Endothelial cell of umbilical vein (primary cell): ENCODE data around the gene EHMT1. TPM values are rescaled to one million over a fixed set of nuclear protein-coding genes. Genes with fewer than 3 reads are reported as not detected.

ENCODE experiments used
- BruUV-seq: library from RNA; stranded (reverse); fragments of 400-500 nt; replicated peaks from 2 replicates; lab custom pipeline; 2021; lab: Mats Ljungman, UMichigan
- CTCF ChIA-PET: fragments of 300-600, 350-600 bp; sonication (Branson Sonifier 250); formaldehyde crosslinking; loops from one replicate; lab custom pipeline; 2021; ENCODE audit warnings: antibody characterized with exemption, inconsistent platforms; lab: Charles Lee
- POLR2A ChIA-PET: fragments of 300-600, 350-600 bp; sonication (Branson Sonifier 250); formaldehyde crosslinking; loops from one replicate; lab custom pipeline; 2021; ENCODE audit warnings: antibody characterized with exemption, inconsistent platforms; lab: Charles Lee
- DNase-seq: peaks from one replicate; pipeline ENCODE4 v3.0.0-alpha.2; 2011; ENCODE audit warnings: low read depth, low spot score
- FAIRE-seq: peaks from 2 replicates; lab custom pipeline; 2011; peaks lifted over from hg19 to GRCh38; lab: Jason Lieb, UNC
- H2AFZ ChIP-seq: 2 replicates; pipeline ENCODE4 v1.6.0; 2012; ENCODE audit warnings: low read depth, low read length, control low read depth, inconsistent platforms
- H3K27ac ChIP-seq: 2 replicates; pipeline ENCODE4 v1.5.1; 2011; ENCODE audit warnings: low read depth, mild to moderate bottlenecking, control low read depth, low read length, moderate library complexity; ENCODE audit not compliant: insufficient read depth
- H3K27me3 ChIP-seq, 2 experiments: 2 replicates each; pipeline versions ENCODE4 v1.6.0 to v1.6.1; 2011; ENCODE audit warnings: low read length in 2 of 2, mixed read lengths in 1 of 2; ENCODE audit not compliant: control insufficient read depth in 2 of 2, insufficient read depth in 2 of 2
- H3K36me3 ChIP-seq, 2 experiments: 2 replicates in 1 of 2; 3 replicates in 1 of 2; pipeline ENCODE4 v1.5.1; 2011; ENCODE audit warnings: low read length in 2 of 2, mild to moderate bottlenecking in 1 of 2, moderate library complexity in 1 of 2; ENCODE audit not compliant: control insufficient read depth in 2 of 2, insufficient read depth in 2 of 2; ENCODE audit errors: extremely low read depth in 1 of 2
- H3K4me1 ChIP-seq: 3 replicates; pipeline ENCODE4 v1.5.1; 2011; ENCODE audit warnings: mild to moderate bottlenecking, low read length; ENCODE audit not compliant: control insufficient read depth, insufficient read depth; ENCODE audit errors: extremely low read depth
- H3K4me2 ChIP-seq: 2 replicates; pipeline ENCODE4 v1.6.1; 2011; ENCODE audit warnings: low read length, control low read depth, mixed read lengths; ENCODE audit not compliant: insufficient read depth
- H3K4me3 ChIP-seq, 3 experiments: fragments of 200-600 bp in 1 of 3; sonication (generic), shearing (Covaris generic) in 1 of 3; replicated peaks in 1 of 3; 2 replicates each; pipeline ENCODE4 v1.5.1; 2011 to 2016; ENCODE audit warnings: control low read depth in 3 of 3, low read length in 3 of 3, mild to moderate bottlenecking in 2 of 3, inconsistent platforms in 1 of 3, low read depth in 1 of 3, moderate library complexity in 1 of 3; ENCODE audit not compliant: insufficient read depth in 1 of 3
- H3K79me2 ChIP-seq: 2 replicates; pipeline ENCODE4 v1.6.0; 2012; ENCODE audit warnings: low read length, inconsistent platforms; ENCODE audit not compliant: control insufficient read depth, insufficient read depth
- H3K9ac ChIP-seq: replicated peaks from 2 replicates; pipeline ENCODE3; 2011; ENCODE audit warnings: low read length, control low read depth; ENCODE audit not compliant: insufficient read depth; ENCODE audit errors: extremely low read depth
- H3K9me1 ChIP-seq: replicated peaks from 3 replicates; pipeline ENCODE4 v1.6.0; 2011; ENCODE audit warnings: mild to moderate bottlenecking, low read length; ENCODE audit not compliant: control insufficient read depth, insufficient read depth; ENCODE audit errors: extremely low read depth
- H3K9me3 ChIP-seq: replicated peaks from 2 replicates; pipeline ENCODE4 v1.5.1; 2012; ENCODE audit warnings: low read length, inconsistent platforms; ENCODE audit not compliant: control insufficient read depth, insufficient read depth
- H4K20me1 ChIP-seq: replicated peaks from 2 replicates; pipeline ENCODE3; 2011; ENCODE audit warnings: mild to moderate bottlenecking, low read length; ENCODE audit not compliant: control insufficient read depth, insufficient read depth; ENCODE audit errors: extremely low read depth
- EZH2 ChIP-seq: IDR thresholded peaks from 2 replicates; pipeline ENCODE4 v1.6.1; 2012; ENCODE audit warnings: borderline replicate concordance, low read depth, mild to moderate bottlenecking, moderate library complexity, low read length, inconsistent platforms; ENCODE audit not compliant: severe bottlenecking
- FOS ChIP-seq: IDR thresholded peaks from 2 replicates; pipeline ENCODE4 v1.6.1; 2011; ENCODE audit warnings: mild to moderate bottlenecking, low read length, moderate library complexity, borderline replicate concordance; ENCODE audit not compliant: insufficient read depth
- GATA2 ChIP-seq: IDR thresholded peaks from 2 replicates; pipeline ENCODE4 v1.7.0; 2011; ENCODE audit warnings: low read depth, mild to moderate bottlenecking, moderate library complexity, mixed read lengths, low read length; ENCODE audit not compliant: insufficient read length, insufficient read depth
- JUN ChIP-seq: IDR thresholded peaks from 2 replicates; pipeline ENCODE4 v1.6.1; 2011; ENCODE audit warnings: borderline replicate concordance, low read depth; ENCODE audit not compliant: insufficient read length, insufficient read depth
- MYC ChIP-seq: IDR thresholded peaks from one replicate; pipeline ENCODE4 v1.6.1; 2011; ENCODE audit warnings: mild to moderate bottlenecking, low read depth, low read length
- POLR2A ChIP-seq: IDR thresholded peaks from 2 replicates; pipeline ENCODE4 v1.6.1; 2012; ENCODE audit warnings: low read depth, mild to moderate bottlenecking, control low read depth, low read length
- POLR2AphosphoS5 ChIP-seq: IDR thresholded peaks from 2 replicates; pipeline ENCODE4 v1.6.1; 2012; ENCODE audit warnings: low read depth, mild to moderate bottlenecking, control low read depth, low read length, moderate library complexity; ENCODE audit not compliant: insufficient read depth
- dilution Hi-C: fragments of 300-500 bp; cut with MboI; formaldehyde crosslinking; loops from one replicate; pipeline ENCODE4 v1.15.0; 2019; ENCODE audit warnings: low sequenced_read_pairs; ENCODE audit not compliant: extremely low pct_ligation_motif_present
- intact Hi-C: fragments of 100-400 bp; cut with micrococcal nuclease; formaldehyde crosslinking; loops from one replicate; pipeline ENCODE4 v1.10.0; 2022
- polyA plus RNA-seq, 4 experiments: library from polyadenylated mRNA; depleted of rRNA in 3 of 4; stranded (reverse) in 3 of 4; unstranded in 1 of 4; fragments of >200 nt; gene quantifications; 2 replicates each; pipeline versions ENCODE4 v1.2.1 to v1.2.3, GENCODE V29; 2011 to 2012; ENCODE audit warnings: missing spikeins in 1 of 4
- total RNA-seq: library from RNA; stranded (reverse); gene quantifications from 2 replicates; pipeline ENCODE4 v1.2.3, GENCODE V29; 2021
- TF ChIP-seq, protein P1 (sequence below): IDR thresholded peaks from 2 replicates; pipeline ENCODE4 v1.6.1; 2011; ENCODE audit not compliant: insufficient read depth, insufficient read length
- TF ChIP-seq, protein P2 (sequence below), 2 donors: IDR thresholded peaks; 1 replicate in 1 of 2; 2 replicates in 1 of 2; pipeline ENCODE4 v1.5.1; 2011; ENCODE audit warnings: low read length in 2 of 2, mild to moderate bottlenecking in 2 of 2, moderate library complexity in 2 of 2, control low read depth in 1 of 2, inconsistent platforms in 1 of 2, low read depth in 1 of 2; ENCODE audit not compliant: insufficient read depth in 1 of 2; ENCODE audit errors: extremely low read depth in 1 of 2

EHMT1 gene
- total and polyA plus RNA-seq, 2 donors (not counting 3 experiments of a cell fraction or from before 2014, with no cell fraction given) = 48.2 to 104 TPM

GRCh38 chr9:137716694-137717287 is 98.0 kb downstream of the EHMT1 start:
- ChIA-PET POLR2A (interaction anchor here (0.7 kb wide), 1 partner anchor 24 kb away, joined by 3 read pairs; no protein-coding TSS in a partner anchor), CTCF (no interaction called here)
- no peak overlapping the region for H3K9ac ChIP-seq
- BruUV-seq = no TSS peak
- H3K36me3 ChIP-seq = peaks cover 3 to 20% of the 10 kb centered on the region in 2 experiments
- no peaks in the 10 kb centered on the region for H3K9me3 ChIP-seq
- H2AFZ ChIP-seq = no peak overlapping the region
- intact Hi-C loops (no loop called here), dilution Hi-C loops (no loop called here)
- H3K27me3 ChIP-seq = no peaks in the 10 kb centered on the region
- FAIRE-seq (no peak), DNase-seq (no peak)
- H3K9me1 ChIP-seq = no peaks in the 10 kb centered on the region
- peaks cover 28% of the 10 kb centered on the region for H3K79me2 ChIP-seq
- no peaks in the 10 kb centered on the region for H4K20me1 ChIP-seq
- H3K4me2 ChIP-seq = no peak overlapping the region
- no peak overlapping the region for H3K4me3 ChIP-seq
- no peaks in the 10 kb centered on the region for H3K4me1 ChIP-seq
- H3K27ac ChIP-seq = no peak overlapping the region
- TF ChIP-seq JUN (no peak), EZH2 (no peak), MYC (no peak), GATA2 (no peak), POLR2AphosphoS5 (no peak), FOS (no peak), POLR2A (no peak)
- TF ChIP-seq, protein P1, sequence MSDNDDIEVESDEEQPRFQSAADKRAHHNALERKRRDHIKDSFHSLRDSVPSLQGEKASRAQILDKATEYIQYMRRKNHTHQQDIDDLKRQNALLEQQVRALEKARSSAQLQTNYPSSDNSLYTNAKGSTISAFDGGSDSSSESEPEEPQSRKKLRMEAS = no peak
- TF ChIP-seq, protein P2, sequence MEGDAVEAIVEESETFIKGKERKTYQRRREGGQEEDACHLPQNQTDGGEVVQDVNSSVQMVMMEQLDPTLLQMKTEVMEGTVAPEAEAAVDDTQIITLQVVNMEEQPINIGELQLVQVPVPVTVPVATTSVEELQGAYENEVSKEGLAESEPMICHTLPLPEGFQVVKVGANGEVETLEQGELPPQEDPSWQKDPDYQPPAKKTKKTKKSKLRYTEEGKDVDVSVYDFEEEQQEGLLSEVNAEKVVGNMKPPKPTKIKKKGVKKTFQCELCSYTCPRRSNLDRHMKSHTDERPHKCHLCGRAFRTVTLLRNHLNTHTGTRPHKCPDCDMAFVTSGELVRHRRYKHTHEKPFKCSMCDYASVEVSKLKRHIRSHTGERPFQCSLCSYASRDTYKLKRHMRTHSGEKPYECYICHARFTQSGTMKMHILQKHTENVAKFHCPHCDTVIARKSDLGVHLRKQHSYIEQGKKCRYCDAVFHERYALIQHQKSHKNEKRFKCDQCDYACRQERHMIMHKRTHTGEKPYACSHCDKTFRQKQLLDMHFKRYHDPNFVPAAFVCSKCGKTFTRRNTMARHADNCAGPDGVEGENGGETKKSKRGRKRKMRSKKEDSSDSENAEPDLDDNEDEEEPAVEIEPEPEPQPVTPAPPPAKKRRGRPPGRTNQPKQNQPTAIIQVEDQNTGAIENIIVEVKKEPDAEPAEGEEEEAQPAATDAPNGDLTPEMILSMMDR (IDR thresholded peaks at IDR 0.05; ENCODE audit: extremely low read depth in 1 of 2, insufficient read depth in 1 of 2, low read depth in 1 of 2, low read length in 2 of 2) = no peak
